ENCODE measurements around the gene BLOC1S4.

BLOC1S4 gene

DNA sequence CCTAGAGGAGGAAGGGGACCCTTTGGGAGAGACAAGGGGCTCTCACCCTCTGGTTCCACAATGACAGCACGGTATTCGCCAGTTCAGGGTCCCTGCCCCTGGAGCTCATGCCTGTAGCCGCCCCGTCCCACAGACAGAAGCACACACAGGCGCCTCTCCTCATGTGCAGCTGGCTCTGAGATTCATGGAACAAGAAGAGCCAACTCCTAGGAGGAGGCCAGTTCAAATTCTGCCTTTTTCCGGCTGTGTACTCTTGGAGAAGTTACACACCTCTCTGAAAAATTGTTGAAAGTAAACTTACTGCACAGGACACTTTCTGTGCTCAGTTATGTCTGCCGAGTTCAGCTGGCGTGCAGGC lies 15.3 kb downstream of the BLOC1S4 start:
- TF ChIP-seq, protein P1, sequence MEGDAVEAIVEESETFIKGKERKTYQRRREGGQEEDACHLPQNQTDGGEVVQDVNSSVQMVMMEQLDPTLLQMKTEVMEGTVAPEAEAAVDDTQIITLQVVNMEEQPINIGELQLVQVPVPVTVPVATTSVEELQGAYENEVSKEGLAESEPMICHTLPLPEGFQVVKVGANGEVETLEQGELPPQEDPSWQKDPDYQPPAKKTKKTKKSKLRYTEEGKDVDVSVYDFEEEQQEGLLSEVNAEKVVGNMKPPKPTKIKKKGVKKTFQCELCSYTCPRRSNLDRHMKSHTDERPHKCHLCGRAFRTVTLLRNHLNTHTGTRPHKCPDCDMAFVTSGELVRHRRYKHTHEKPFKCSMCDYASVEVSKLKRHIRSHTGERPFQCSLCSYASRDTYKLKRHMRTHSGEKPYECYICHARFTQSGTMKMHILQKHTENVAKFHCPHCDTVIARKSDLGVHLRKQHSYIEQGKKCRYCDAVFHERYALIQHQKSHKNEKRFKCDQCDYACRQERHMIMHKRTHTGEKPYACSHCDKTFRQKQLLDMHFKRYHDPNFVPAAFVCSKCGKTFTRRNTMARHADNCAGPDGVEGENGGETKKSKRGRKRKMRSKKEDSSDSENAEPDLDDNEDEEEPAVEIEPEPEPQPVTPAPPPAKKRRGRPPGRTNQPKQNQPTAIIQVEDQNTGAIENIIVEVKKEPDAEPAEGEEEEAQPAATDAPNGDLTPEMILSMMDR (conservative IDR thresholded peaks at IDR 0.05; ENCODE audit: control insufficient read depth, insufficient read depth, low read depth, low read length), result no peak
- H3K4me3 ChIP-seq (ENCODE audit: control insufficient read depth, low read depth, low read length), result no peak overlapping the region
- no peak for DNase-seq (ENCODE audit: low read depth)

DNA sequence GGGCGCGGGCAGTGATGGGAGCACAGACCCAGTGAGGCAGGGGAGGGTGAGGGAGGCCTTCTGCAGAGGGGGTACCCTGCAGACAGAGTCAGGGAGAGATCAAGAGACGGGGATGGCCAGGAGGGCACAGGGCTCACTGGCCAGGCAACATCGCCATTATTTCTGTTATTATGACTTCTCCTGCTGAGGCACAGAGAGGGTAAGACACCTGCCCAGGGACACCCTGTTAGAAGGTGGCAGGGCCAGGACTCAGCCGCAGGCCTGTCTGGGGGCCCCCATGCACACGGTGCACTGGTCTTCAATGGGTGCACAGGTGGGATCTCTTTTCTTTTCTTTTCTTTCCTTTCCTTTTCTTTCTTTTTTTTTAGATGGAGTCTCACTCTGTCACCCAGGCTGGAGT lies 15.8 kb downstream of the BLOC1S4 start:
- TF ChIP-seq, protein P1 (conservative IDR thresholded peaks at IDR 0.05; ENCODE audit: control insufficient read depth, insufficient read depth, low read depth, low read length), result no peak
- DNase-seq (ENCODE audit: low read depth), result no peak
- H3K4me3 ChIP-seq (ENCODE audit: control insufficient read depth, low read depth, low read length), result no peak overlapping the region

DNA sequence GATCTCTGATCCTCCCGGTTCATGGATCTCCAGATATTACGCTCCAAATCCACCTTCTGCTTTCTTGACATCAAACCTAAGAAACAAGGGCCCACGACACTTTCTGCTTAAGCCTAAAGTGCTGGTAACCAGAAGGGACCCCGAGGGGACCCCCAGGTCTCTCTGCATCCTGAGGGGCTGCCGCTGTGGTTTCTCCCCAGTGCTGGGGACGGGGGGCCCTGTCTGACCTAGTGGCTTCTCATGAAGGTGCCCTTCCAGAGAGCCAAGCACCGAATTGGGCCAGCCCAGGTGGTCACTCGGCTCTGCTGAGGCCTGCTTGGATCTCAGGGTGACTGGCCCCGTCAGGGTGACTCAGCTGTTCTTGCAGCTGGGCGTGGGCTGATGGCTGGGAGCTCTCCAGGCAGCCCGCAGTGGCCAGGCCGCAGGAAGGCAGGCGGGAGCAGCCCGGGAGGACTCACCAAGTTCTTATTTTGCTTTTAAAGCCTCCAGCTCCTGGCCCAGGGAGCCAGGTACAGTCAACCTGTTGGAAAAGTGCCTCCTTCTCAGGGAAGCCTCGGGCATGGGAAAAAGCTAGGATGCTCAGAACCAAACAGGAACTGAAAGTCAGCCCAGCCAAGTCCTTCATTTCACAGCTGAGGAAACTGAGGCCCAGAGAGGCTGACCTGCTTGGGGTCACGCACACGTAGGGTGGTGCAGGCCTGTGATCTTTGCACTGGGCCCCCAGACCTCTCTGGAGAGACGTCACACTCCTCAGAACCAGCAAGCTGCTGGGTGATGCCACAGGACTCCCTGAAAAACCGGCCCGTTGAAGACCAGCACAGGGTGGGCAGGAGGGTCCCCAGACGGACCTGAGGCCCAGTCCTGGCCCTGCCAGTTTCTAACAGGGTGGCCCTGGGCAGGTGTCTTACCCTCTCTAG lies 16.7 kb downstream of the BLOC1S4 start:
- H3K4me3 ChIP-seq (ENCODE audit: control insufficient read depth, low read depth, low read length), result no peak overlapping the region
- TF ChIP-seq, protein P1 (conservative IDR thresholded peaks at IDR 0.05; ENCODE audit: control insufficient read depth, insufficient read depth, low read depth, low read length), result no peak
- peak; percentile 91 for DNase-seq (ENCODE audit: low read depth)

DNA sequence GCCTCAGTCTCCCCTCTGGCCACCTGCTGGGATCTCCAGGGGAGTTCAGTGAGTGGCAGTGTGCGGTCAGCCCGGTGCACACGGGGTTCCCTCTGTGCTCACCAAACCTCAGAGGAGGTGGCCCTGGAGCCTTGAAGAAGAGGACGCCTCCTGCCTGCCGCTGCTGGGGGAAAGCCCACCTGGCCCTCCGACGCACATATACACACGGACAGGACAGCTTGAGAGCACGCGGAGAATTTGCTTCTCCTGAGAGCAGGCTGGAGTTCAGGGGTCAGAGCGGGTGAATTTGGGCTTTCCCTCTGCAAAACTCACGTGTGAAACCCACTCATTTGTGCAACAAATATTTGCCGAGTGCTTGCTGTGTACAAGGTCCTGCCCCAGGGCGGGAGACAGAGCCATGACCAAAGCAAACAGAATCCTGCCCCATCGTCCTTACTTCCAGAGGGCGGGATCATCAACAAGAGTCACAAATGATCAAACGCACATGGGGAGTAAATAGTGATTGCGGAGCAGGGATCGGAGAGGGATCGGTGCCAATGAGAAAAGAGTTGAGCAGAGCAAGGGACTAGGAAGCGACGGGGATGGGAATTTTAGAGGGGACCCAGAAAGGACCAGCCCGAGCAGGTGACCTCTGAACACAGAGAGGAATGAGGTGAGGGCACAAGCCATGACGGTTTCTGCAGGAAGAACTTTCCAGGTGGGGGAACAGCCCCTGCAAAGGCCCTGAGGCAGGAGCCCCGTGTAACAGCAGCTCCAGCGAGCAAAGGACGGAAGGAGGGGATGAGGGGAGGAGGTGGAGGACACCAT lies 17.6 kb downstream of the BLOC1S4 start:
- TF ChIP-seq, protein P1 (conservative IDR thresholded peaks at IDR 0.05; ENCODE audit: control insufficient read depth, insufficient read depth, low read depth, low read length), result no peak
- DNase-seq (ENCODE audit: low read depth), result no peak
- no peak overlapping the region for H3K4me3 ChIP-seq (ENCODE audit: control insufficient read depth, low read depth, low read length)

DNA sequence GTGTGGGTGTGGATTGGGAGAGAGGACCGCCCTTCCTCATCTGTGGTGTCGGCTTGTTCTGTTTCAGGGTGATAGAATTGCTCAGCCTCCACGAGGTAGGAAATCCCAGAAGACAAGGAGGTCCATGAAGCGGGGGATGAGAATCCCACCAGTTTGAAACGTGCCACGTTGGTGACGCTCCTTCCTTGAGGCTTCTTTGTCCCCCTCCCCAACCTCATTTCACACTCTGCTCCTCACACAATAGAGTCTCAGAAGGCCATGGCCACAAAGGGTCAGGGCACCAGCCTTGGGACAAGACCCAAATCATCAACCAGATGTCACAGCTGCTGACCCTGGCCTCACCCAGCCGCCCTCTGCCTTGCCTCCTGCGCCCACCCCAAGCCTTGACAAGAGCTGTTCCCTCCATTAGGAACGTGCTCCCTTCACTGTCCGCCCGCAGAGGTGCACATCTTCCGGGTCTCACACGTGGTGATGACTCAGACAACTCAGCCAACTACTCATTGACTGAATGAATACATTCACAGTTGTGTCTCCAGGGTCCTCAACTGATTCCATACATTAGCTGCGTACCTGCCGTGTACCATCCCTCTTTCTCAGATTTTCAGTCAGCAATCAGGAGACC lies 18.3 kb downstream of the BLOC1S4 start:
- no peak overlapping the region for H3K4me3 ChIP-seq (ENCODE audit: control insufficient read depth, low read depth, low read length)
- TF ChIP-seq, protein P1 (conservative IDR thresholded peaks at IDR 0.05; ENCODE audit: control insufficient read depth, insufficient read depth, low read depth, low read length), result no peak
- DNase-seq (ENCODE audit: low read depth), result no peak

DNA sequence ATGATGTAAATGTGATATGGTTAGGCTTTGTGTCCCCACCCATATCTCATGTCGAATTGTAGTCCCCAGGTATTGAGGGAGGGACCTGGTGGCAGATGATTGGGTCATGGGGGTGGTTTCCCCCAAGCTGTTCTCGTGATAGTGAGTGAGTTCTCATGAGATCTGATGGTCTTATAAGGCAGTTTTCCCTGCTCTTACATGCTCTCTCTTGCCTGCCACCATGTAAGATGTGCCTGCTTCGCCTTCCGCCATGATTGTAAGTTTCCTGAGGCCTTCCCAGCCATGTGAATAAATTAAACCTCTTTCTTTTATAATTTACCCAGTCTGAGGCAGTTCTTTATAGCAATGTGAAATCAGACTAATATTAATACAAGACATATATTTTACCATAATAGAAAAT lies 23.9 kb downstream of the BLOC1S4 start:
- H3K4me3 ChIP-seq (ENCODE audit: control insufficient read depth, low read depth, low read length), result no peak overlapping the region
- DNase-seq (ENCODE audit: low read depth), result no peak
- TF ChIP-seq, protein P1 (conservative IDR thresholded peaks at IDR 0.05; ENCODE audit: control insufficient read depth, insufficient read depth, low read depth, low read length), result no peak

Data from fibroblast of mammary gland (primary cell).